SW 1271 (cell line): ENCODE data around the gene VWA5A.
A peak's percentile ranks its signal among the peaks of the same experiment; 100 is the strongest.
"Not testable (repeated sequence)": the region's sequence is repeated elsewhere in the genome, so short reads cannot be mapped to it uniquely, and the experiment has no call there.

Experiments
- DNase-seq, 2 experiments: peaks; one replicate each; lab custom pipeline; 2025; lab: John Stamatoyannopoulos, UW

Gene VWA5A

DNA sequence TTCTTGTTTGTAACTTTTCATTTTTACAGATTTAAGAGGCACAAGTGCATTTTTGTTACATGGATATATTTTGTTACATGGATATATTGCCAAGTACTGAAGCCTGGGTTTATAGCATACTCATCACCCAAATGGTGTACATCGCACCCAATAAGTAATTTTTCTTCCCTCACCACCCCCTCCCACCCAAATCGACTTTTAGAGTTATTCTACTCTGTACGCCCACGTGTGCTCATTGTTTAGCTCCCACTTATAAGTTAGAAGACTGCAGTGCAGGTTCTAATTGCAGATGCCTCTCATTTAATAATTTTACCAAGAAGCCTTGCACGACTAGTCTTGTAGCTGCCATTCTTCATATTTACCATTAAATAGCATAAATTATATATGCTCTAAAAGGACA lies 20.5 kb upstream of the VWA5A start:
- no peak for DNase-seq

DNA sequence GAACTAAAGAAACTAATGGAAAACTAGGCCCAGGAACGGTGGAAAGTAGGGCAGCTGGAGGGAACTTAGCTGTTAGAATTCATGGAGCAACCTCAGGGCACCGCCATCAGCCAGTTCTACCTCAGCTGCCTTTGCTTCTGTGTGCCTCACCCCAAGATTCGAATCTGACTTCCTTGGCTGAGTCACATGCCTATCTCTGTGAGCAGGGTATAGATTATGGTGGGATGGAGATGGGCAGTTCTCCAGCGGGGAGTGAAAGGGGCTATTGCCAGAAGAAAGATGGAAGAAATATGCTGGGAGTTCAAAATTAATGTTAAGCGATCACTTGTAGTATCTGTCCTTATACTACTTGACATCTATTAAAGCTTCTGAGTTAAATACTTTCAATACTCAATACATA lies 18.9 kb upstream of the VWA5A start:
- peak in 1 of 2 experiments; percentile 2 for DNase-seq

DNA sequence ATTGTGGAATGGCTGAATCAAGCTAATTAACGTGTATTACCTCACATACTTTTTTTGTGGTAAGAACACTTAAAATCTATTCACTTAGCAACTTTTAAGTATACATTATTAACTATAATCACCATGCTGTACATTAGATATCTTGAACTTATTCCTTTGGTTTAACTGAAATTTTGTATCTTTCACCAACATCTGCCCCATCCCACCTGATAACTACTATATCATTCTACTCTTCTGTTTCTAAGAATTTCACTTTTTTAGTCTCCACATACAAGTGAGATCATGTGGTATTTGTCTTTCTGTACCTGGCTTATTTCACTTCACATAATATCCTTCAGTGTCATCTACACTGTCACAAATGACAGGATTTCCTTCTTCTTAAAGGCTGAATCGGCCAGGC lies 17.1 kb upstream of the VWA5A start:
- no peak for DNase-seq

DNA sequence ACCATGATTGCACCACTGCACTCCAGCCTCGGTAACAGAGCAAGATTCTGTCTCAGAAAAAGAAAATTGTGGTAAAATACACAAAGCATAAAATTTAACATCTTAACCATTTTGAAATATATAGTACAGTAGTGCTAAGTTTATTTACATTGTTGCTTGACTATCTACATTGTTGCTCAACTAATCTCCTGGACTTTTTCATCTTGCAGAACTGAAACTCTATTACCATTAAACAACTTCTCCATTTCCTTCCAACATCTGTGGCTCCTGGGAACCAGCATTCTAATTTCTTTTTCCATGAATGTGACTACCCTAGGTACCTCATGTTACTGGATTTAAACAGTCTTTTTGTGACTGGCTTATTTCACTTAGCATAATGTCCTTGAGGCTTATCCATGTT lies 13.5 kb upstream of the VWA5A start:
- no peak for DNase-seq

DNA sequence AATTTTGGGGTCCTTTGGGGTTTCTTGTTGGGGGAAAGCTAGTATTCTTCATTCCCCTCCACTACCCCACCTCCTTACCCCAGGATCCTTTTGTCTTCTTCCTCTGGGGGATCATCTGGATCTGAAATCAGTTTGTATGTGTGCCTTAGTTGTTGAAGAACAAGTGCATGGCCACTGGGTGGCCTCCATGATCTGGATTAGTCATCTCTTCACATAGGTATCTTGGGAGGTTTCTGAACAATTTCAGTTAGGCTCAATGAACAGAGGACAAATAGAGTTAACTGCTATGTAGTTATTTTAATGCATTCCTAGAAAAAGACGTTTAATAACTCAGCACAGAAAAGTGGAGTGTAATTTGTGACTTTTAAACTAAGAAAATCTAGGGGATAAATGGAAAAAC lies 7.1 kb upstream of the VWA5A start:
- peak in 1 of 2 experiments; percentile 30 for DNase-seq

DNA sequence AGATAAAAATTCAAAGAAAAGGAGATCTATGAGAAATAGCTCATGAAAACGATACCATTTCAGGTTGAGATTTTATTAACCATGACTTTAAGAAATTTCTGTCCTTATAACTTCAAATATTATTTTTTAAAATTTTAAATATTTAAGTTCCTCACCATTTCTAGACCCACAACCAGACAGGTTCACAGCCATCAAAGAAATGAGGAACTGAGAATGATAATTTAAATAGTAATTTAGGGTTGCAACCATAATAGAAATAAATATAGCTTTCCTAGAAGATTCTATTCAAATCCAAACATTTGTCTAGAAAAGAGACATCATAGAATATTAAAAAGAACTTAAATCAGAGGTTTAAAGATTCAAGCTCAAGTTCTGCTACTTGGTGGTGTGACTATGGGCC lies 5.9 kb upstream of the VWA5A start:
- no peak for DNase-seq

DNA sequence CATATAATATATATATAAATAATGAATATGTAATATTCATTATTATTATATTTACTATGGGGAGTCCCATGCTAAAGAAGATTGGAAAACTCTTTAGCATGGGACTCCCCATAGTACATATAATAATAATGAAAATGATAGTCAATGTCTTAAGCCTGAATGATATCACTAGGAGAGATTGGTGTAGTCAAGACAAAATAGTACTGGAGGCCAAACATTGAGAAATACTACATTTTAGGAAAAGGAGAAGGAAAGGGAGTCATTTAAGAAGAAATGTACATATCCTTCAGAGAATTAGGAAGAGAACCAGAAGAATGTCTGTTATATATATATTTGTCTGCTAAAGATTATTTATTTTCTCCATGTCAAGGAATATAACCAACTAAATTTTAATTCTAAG lies 5.0 kb upstream of the VWA5A start:
- DNase-seq = no peak

DNA sequence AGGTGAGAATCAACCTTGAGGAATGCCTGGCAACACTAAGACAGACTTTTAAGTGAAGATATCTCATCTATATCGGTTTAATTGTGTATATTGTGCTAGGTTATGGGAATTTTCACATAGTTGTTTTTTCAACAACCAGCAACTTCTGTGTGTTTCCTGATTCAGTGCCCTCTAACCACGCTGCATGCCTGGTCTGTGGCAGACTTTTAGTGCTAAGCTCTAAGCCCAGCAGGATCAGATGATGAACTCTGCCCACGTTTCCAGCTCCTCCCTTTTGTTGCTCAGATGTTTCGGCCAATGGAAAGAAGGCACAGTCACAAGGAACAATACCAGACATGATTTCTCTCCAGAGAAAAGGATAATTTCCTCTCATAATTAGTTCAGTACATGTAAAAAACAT lies 1.4 kb upstream of the VWA5A start:
- no peak for DNase-seq

DNA sequence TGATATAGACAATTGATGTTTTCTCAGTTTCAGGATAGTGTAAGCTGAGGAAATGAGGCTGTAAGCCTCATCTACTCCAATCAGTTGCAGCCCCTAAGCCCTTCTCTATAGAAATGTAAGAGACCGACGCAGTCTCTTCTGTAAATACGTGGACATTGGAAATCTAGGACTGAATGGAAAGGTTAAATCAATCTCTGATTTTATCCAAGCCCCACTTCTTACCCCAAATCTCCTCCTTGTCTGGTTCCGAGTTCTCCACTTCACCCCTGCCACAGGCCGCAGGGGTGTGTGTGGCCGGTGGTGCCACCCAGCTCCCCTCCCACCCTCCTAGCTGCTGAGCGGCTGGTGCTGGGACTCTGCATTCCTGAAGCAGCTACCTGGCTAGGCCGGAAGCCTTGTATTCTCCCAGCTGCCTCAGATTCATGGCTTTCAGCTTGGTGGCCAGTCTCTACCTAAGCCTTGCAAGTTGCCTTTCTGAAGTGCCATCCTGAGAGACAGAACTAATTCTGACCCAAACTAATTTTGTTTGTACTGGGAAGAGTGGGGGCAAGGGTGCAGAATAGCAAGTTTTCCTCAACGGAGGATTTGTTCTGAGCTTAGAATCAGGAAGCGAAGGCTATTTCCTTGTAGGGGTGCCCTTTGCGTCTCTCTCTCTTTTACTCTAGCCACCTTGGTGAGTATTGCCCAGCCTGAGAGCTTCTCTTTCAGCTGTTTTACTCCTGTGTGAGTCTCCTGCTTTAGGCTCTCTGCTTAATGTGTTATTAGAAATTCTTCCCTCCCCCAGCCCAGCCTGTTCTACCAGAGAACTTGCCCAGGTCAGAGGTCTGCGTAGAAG lies 749 bp downstream of the VWA5A start:
- DNase-seq = no peak

DNA sequence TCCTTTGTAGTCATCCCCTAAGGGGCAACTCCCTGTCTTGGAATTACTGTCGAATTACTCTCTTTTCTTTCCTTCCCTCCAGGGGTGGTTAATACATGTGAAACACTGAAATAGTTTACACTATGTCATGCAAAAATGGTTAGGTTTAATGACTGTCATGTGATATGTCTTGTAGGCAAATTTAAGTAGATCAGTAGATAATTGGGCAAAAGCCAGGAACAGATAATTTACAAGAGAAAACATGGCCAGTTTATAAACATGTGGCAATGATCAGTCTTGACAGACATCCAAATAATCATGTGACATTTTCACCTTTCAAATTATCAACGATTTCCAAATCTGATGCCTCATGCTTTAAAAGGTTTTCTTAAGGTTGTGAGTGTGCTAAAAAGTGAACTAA lies 3.9 kb downstream of the VWA5A start:
- DNase-seq = no peak

DNA sequence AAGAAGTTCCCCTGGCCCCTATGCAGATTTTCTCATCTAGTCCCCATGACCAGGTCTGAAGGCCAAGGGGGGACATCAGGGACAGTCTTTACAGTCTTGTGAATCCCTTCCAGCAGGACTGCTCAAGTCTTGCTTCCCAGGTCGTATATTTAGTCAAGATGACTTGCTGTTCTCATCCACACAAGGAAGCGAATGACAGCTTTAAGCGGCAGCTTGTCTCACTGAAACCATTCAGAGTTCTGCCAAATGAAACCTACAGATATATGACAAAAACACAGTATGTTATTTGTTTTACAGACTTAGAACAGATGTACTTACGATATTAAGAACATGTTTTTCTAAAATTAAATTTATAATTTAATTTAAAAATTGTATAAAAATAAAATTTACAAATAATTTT lies 5.6 kb downstream of the VWA5A start:
- no peak for DNase-seq

DNA sequence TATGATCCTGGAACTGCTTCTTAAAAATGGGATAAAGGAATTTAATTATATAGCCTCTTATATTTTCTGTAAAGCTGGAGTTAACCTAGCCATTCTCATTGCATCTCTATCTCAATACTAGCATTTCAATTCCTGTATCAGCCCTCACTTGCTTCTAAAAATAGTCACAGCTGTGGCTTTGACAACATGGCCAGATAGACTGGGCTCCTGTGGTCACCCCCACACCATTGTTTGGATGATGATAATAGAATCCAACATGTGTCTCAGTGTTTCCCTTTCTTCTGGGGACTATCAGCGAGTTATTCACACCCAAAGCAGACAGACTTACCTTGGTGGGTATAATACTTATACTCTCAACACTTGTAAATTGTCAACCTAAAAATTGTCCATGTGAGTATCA lies 6.9 kb downstream of the VWA5A start:
- DNase-seq = no peak

DNA sequence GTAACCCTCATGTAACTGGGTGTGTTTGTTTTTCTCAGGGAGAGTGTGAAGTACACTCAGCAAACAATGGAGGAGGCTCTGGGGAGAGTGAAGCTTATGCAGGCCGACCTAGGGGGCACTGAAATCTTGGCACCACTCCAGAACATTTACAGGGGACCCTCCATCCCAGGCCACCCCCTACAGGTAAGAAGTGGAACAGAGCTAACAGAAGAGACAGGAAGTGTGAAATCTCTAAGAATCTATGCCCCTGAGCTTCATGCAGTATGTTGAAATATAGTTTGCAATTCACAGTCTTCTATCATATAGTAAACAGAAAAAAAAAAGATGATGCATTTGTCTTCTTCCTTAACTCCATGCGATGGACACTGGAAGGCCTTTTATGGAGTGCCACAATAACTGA lies 8.4 kb downstream of the VWA5A start:
- DNase-seq = no peak

DNA sequence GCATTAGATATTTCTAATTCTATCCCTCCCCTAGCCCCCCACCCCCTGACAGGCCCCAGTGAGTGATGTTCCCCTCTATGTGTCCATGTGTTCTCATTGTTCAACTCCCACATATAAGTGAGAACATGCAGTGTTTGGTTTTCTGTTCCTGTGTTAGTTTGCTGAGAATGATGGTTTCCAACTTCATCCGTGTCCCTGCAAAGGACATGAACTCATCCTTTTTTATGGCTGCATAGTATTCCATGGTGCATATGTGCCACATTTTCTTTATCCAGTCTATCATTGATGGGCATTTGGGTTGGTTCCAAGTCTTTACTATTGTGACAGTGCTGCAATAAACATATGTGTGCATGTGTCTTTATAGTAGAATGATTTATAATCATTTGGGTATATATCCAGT lies 11.9 kb downstream of the VWA5A start:
- not testable (repeated sequence) for DNase-seq

DNA sequence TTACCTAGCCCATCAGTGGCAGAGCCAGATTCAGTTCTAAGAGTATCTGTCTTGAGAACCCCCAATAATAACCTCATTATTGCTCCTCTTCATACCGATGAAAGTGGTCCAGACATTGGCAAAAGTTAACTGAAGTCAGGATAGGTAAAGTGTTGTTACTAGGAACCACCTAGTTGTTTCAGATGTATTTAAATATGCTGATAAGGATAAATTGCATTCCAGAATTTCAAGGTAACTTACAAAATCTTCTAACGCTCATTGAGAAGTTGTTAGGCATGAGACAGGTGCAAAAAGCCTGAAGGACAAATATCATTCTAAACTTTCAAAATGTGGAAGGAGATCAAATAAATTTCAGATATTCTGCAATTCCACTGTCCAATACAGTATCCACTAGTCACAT lies 27.8 kb downstream of the VWA5A start:
- DNase-seq = no peak

DNA sequence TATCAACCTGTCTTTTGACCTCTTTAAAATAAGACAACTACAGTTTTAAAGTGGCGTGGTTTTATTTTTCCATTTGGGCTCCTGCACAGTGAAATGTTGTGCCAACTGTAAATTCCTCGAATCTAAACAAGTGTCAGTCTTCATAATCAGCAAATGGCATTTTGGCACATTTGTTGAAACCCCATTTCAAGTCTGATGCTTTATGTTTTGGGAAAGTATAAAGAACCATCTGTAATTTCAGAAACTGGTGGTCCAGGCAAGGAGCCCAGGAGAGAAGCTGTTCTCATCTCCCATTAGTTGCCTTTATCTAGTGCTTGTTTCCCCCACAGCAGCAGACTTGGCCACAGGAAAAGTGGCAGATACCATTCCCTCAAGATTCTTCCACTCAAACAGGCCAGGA lies 32.7 kb downstream of the VWA5A start:
- no peak for DNase-seq

DNA sequence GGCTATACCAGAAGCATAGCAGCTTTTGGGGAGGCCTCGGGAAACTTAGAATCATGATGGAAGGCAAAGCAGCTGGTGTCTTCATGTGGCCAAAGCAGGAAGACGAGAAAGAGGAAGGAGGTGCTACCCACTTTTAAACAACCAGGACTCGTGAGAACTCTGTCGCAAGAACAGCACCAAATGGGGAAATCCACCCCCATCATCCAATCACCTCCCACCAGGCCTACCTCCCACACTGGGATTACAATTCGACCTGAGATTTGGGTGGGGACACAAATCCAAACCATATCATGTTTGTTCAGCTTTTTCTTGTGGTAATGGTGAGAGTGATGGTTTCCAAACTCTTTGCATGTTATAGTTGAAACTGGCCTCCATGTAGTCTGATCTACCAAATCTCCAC lies 35.4 kb downstream of the VWA5A start:
- DNase-seq = no peak

DNA sequence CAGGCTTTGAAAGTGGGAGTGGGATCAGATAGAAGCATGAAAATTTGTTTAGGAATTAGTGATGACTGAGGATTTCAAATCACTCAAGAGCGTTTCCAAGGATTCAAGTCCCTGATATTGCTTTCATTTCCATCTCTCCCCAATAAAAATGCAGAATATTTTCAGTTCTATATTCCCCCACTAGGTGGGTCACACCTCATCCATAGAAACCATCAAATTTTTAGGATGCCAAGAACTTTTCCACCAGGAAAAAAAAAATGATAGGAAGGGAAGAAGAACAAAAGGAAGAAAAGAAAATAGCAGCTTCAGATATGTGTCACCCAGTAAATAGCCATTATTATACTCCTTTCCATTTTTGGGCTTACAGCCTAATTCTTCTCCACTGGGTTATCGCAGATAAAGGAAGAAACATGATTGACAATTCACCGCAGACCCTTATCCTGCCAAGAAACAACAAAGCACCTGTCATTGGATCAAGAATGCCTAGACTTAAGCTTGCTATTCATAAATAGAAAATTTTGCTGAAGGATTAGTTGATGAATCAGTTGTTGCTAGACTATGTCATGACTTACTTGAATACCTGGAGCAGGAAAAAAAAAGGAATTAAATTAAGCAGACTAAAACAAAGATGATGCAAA lies 37.6 kb downstream of the VWA5A start:
- DNase-seq = no peak

DNA sequence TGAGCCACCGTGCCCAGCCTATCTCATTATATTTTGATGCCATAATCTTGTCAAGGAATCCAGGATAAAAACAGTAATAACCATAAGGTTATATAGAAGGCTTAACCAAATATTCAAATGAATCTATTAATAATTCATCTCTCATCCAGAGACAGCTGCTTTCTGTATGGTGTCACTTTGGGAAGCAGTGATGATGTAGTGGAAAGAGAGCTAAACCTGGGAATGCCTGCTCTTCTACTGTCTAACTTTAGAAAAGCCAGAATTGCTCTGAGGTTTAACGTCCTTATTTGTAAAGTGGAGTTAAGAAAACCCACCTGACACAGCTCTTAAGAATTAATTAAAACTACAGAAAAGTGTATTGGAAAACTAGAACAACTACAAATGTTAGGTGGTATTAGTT lies 38.6 kb downstream of the VWA5A start:
- no peak for DNase-seq

DNA sequence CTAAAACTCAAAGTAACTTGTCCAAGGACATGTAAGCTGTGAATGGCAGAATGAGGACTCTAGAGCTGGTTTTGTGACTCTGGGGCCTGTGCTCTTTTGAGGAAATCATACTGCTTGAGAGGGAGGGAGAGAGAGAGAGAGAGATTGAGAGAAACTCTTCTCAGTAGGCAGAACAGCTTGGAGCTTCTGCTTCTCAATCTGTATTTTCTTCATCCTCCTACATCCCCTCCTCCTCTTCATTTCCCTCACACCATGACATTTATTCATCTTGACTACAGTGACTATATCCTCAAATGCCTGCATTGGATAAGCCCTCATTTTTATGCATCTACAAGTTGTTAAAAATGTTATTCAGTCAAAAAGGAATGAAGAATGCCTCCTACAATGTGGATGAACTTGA lies 44.2 kb downstream of the VWA5A start:
- DNase-seq = no peak

DNA sequence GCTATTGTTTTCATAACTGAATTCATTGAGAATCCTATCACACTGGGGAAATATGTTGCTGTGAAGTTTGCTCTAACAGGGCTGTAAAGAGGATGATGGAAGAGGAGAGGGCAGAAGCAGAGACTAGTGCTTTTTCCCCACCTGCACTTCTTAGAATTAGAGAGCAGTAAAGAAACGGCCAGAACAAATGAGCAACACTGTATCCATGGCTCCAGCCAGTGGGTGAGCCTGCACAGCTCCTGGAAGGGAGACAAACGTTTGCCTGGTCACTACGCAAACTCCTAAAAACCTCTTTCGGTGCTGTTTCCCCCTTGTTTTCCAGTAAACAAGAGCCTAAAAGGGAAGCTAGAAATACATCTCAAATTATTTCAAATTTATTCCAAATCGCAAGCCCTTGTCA lies 45.7 kb downstream of the VWA5A start:
- DNase-seq = no peak

DNA sequence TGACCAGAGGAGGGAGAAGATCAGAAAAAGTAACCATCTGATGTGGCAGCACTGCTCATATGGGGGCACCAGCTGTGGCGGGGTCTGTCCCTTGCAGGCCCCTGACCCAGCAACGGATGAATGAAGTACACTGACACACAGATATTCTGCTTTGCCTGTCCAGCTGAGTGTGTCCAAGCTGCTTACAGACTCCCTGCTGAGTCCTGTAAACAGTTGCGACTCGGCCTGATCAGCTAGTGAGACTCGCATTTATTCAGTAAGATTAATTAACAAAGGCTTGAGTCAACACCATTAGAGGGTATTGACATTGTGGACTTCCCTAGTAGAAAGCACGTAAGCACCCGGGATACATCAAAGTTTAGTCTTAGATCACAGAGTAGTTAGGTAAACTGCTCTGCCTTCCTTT lies 52.6 kb downstream of the VWA5A start:
- DNase-seq = no peak

DNA sequence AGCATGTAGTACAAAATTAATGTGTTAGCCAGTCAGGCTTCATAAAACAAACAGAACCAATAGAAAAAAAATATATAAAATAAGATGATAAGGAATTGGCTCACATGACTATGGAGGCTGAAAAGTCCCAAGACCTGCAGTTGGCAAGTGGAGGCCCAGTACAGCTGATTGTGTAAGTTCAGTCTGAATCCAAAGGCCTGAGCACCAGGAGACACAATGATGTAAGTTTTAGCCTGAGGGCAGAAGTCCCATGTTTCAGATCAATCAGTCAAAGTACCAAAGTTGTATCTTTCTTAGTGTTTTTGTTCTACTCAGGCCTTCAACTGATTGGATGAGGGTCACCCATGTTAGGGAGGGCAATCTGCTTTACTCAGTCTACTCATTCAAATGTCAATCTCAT lies 53.5 kb downstream of the VWA5A start:
- DNase-seq = no peak

DNA sequence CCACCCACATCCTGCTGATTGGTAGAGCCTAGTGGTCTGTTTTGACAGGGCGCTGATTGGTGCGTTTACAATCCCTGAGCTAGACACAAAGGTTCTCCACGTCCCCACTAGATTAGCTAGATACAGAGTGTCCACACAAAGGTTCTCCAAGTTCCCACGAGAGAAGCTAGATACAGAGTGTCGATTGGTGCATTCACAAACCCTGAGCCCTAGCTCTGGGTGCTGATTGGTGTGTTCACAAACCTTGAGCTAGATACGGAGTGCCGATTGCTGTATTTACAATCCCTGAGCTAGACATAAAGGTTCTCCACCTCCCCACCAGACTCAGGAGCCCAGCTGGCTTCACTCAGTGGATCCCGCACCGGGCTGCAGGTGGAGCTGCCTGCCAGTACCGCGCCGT lies 55.1 kb downstream of the VWA5A start:
- not testable (repeated sequence) for DNase-seq
